Activated T-cell treated with anti-CD3 and anti-CD28 coated beads for 48 hours (primary cell): ENCODE measurements around the gene HADH.
"Not testable (repeated sequence)": the region's sequence is repeated elsewhere in the genome, so short reads cannot be mapped to it uniquely, and the experiment has no call there.

Experiments used
- DNase-seq: peaks from one replicate; pipeline ENCODE4 v3.0.0-alpha.2; 2020; ENCODE audit warnings: low read depth

HADH gene

DNA sequence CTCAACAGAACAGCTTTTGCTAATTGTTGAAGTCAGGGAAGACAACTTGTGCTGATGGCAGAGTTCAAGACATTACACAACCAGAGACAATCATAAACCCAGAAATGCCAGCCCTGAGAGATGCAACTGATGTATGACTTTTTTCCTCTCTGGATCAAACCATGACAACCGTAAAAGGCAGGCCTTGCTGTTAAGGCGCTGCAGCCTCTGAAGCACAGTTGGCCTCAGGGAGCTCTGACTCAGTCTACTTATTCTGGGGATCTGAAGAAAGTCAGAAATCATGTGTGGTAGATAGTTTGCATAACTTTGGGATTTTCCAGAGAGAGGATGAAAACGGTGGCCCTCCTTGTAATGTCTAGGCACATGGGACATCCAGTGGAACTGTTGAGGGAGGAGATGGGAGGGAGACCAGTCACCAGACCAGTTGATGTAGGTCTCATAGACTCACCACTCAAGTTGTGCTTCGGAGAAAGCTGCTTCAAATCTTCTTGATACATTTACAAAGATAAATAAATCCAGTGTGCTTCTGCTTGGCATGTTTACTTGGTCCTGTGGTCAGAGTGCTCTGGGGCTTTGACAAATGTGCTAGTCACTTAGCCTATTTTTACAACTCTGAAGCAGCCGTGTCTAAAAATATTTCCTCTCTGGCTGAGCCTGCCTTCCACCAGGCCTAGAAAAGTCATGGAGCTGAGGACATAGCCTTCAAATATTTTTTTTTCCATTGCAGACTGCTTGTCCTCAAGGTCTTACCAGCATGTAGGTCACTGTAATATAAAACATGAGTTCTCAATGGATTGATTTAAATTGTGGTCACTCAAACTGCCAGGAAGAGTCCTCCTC lies 7.5 kb downstream of the HADH start:
- DNase-seq: no peak

GRCh38 chr4:107997794-107998193 lies 8.1 kb downstream of the HADH start:
- no peak for DNase-seq

DNA sequence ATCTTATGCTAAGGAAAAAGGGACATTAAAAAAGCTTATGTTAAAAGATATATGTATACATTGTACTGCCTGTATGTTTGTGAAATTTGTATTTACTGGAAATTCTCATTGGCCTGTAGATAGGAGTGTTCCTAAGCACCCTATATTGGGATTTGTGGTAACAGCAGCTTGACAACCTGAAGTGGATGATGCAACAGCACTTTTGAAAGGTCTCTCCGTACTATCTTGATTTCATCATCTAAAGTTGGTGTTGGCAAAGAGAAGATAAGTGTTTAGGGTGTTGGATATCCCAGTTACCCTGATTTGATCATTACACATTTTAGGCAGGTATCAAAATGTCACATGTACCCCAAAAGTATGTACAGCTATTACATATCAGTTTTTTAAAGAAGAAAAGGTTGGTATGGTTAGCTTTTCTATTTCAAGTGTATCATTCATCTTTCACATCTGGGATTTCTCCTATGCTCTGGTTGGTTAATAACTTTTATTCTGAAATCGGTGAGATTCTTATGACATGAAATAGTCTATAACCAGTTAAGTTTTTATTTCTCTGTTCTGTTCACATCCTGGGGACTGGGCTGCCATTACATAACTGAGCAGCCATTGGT lies 10.3 kb downstream of the HADH start:
- no peak for DNase-seq

- DNase-seq: no peak
These were observed 11.9 kb downstream of the HADH start for GRCh38 chr4:108001540-108002135.

GRCh38 chr4:108003982-108004515 lies 14.4 kb downstream of the HADH start:
- no peak for DNase-seq

DNA sequence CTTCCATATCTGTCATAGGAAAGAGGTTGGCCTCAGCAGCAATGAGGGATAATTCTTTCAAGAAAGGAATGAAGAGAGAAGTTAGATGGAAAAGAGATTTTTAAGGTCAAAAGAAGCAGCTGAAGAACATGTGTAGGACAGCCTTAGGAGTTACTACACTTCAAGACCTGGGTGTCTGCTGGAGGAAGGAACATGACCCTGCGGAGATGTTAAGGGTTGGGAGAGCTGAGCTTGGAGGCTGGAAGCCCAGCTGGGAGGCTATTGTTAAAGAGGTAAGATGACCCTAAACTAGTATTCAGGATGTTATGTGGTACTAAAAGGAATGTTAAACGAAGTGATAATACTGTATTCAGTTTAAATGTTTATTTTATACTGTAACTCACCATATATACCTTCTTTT lies 15.0 kb downstream of the HADH start:
- no peak for DNase-seq

- no peak for DNase-seq
These were observed 16.1 kb downstream of the HADH start for GRCh38 chr4:108005807-108006206.

DNA sequence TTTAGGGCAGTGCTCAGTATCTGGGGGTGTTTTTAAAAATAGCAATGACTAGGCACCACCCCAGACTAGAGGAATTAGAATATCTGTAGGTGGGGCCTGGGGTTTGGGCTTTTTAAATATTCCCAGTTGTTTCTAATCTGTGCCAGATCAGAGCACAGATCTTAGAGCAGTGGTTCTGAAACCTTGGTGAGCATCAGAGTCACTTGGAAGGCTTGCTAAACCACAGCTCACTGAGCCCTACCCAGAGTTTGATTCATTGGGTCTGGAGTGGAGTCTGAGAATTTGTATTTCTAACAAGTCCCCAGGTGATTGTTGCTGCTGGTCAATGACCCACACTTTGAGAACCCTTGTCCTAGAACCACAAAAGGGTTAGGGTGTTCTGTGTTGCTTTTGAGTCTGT lies 16.7 kb downstream of the HADH start:
- DNase-seq: no peak

DNA sequence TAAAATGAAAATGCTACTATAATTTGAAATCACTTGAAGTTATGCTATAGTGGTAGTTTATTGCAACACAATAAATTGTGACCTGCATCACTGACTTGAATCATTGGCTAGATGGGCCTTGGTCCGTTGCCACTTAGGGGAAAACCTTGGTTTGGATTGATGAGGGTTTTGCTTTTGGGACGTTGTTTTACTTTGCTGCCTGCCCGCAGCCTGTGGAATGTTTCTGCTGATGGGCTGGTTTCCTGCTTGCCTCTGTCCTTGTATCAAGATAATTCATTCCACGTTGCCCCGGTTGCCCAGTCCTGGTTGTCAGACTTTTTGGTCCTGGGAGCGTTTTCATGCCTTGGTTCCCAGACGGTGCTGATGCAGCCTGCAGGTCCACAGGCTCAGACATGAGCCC lies 18.3 kb downstream of the HADH start:
- no peak for DNase-seq

GRCh38 chr4:108008721-108009120 lies 19.0 kb downstream of the HADH start:
- DNase-seq: no peak

- no peak for DNase-seq
These were observed 20.5 kb downstream of the HADH start for GRCh38 chr4:108010167-108010566.

- DNase-seq: not testable (repeated sequence)
These were observed 22.7 kb downstream of the HADH start for GRCh38 chr4:108012382-108012781.

- DNase-seq: no peak
These were observed 23.6 kb downstream of the HADH start for GRCh38 chr4:108013327-108013726.

DNA sequence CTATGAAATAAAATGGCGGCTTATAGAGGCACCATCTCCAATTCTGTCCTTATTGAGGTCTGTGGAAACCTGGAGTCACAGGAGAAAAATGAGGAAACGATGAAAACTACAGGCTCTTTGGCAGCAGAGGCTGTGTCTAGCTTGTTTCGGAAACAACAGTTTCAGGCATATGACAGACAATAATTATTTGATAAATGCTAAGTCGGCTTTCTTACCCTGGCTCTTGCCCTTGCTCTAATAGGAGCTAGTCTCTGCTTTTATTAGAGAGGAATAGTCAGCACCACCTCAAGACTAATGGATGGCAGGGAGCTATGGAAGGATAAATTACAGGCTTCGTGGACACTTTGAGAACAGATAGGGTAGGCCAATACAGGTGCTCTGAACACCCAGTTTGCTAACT lies 24.3 kb downstream of the HADH start:
- DNase-seq: no peak

- peak; percentile 68 for DNase-seq
These were observed 28.6 kb downstream of the HADH start for GRCh38 chr4:108018040-108018883.

DNA sequence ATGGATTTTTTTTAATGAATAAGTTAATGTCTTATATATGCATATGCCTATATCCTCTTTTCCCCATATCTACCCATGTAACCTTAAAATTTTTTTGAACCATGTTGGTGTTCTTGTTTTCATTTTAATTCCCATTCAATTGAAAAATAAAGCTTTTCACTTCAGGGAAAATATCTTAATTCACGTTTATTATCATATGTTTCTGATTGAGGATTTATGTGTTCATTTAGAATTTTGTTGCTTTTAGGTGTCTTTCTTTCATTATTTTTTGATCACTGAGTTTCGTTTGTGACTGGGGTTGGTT lies 29.1 kb downstream of the HADH start:
- DNase-seq: no peak

- no peak for DNase-seq
These were observed 34.6 kb downstream of the HADH start for GRCh38 chr4:108024085-108024877.

DNA sequence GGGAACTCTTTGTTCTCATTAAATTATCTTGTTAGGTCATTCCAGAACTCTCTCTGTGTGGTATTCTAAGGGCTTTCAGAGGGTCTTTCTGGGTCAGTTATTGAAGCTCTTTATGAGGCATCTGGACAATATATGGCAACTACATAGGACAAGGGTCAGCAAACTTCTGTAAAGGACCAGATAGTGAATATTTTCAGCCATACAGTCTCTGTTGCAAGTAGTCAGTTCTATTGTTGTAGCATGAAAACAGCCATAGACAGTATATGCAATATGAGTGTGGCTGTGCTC lies 35.1 kb downstream of the HADH start:
- DNase-seq: no peak

- DNase-seq: peak; percentile 44
These were observed 39.5 kb downstream of the HADH start for GRCh38 chr4:108029016-108029720.

- DNase-seq: no peak
These were observed 40.0 kb downstream of the HADH start for GRCh38 chr4:108029731-108030130.

DNA sequence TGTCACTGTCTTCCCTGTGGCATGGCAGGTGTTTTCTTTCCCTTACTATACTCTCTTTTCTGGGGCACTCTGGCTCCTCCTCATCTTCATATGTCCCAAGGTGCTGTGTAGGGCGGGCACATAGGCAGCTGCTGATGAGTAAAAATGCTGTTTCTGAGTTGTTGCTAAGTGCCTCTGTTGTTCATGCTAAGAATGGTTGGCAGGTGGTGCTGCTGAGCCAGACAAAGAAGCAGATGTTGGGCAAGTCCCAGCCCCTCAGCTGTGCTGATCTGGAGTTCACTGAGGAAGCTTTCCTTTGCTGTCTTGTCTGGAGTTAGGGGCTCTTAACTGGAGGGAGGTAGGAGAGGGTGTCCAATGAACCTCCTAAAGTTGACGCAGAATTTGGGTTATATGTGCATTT lies 40.6 kb downstream of the HADH start:
- peak; percentile 52 for DNase-seq
